CD14-positive monocyte (primary cell): Measurements from ENCODE around the gene MEF2B. TPM values are rescaled to one million over a fixed set of nuclear protein-coding genes. Genes with fewer than 3 reads are reported as not detected.
A peak's percentile ranks its signal among the peaks of the same experiment; 100 is the strongest.

ENCODE experiments used
- DNase-seq, 3 donors: peaks; one replicate each; pipeline ENCODE4 v3.0.0-alpha.2; 2011 to 2022
- H2AFZ ChIP-seq: 2 replicates; pipeline ENCODE4 v1.6.0; 2012; ENCODE audit warnings: mild to moderate bottlenecking, low read depth, low read length, inconsistent platforms; ENCODE audit not compliant: insufficient read depth, poor library complexity, severe bottlenecking
- H3K27ac ChIP-seq, 2 donors: 1 replicate in 1 of 2; 2 replicates in 1 of 2; pipeline ENCODE4 v1.5.1; 2012 to 2013; ENCODE audit warnings: low read length in 2 of 2, control low read depth in 1 of 2, inconsistent platforms in 1 of 2, low read depth in 1 of 2, mild to moderate bottlenecking in 1 of 2
- H3K27me3 ChIP-seq, 2 donors: one replicate each; pipeline versions ENCODE4 v1.6.0 to v1.6.1; 2011 to 2013; ENCODE audit warnings: low read length in 2 of 2; ENCODE audit not compliant: control insufficient read depth in 2 of 2, insufficient read depth in 2 of 2
- H3K36me3 ChIP-seq, 2 donors: replicated peaks in 1 of 2; 1 replicate in 1 of 2; 2 replicates in 1 of 2; pipeline versions ENCODE4 v1.5.1 to v1.6.1; 2012 to 2013; ENCODE audit warnings: low read length in 2 of 2, control low read depth in 1 of 2, inconsistent platforms in 1 of 2, mild to moderate bottlenecking in 1 of 2; ENCODE audit not compliant: insufficient read depth in 2 of 2, control insufficient read depth in 1 of 2
- H3K4me1 ChIP-seq, 2 donors: 1 replicate in 1 of 2; 2 replicates in 1 of 2; pipeline versions ENCODE4 v1.5.1 to v1.6.1; 2012 to 2013; ENCODE audit warnings: low read length in 2 of 2, control low read depth in 1 of 2, inconsistent platforms in 1 of 2, mild to moderate bottlenecking in 1 of 2, moderate library complexity in 1 of 2; ENCODE audit not compliant: insufficient read depth in 2 of 2, control insufficient read depth in 1 of 2
- H3K4me2 ChIP-seq: replicated peaks from 2 replicates; pipeline ENCODE3; 2012; ENCODE audit warnings: low read length, moderate library complexity, mild to moderate bottlenecking; ENCODE audit not compliant: poor library complexity, severe bottlenecking; ENCODE audit errors: extremely low read depth
- H3K4me3 ChIP-seq, 3 experiments: fragments of 200-600 bp in 1 of 3; sonication (generic) in 1 of 3; replicated peaks in 1 of 3; 1 replicate in 2 of 3; 2 replicates in 1 of 3; pipeline ENCODE4 v1.5.1; 2011 to 2013; ENCODE audit warnings: low read length in 3 of 3, mild to moderate bottlenecking in 3 of 3, control low read depth in 2 of 3, low read depth in 2 of 3, inconsistent platforms in 1 of 3, moderate library complexity in 1 of 3
- H3K79me2 ChIP-seq: 2 replicates; pipeline ENCODE4 v1.6.0; 2012; ENCODE audit warnings: mild to moderate bottlenecking, control low read depth, inconsistent platforms, low read length, moderate library complexity; ENCODE audit not compliant: insufficient read depth
- H3K9ac ChIP-seq: 2 replicates; pipeline ENCODE4 v1.6.0; 2017; ENCODE audit warnings: low read length, mild to moderate bottlenecking; ENCODE audit not compliant: insufficient read depth, poor library complexity, severe bottlenecking
- H3K9me3 ChIP-seq, 2 donors: replicated peaks in 1 of 2; 1 replicate in 1 of 2; 2 replicates in 1 of 2; pipeline versions ENCODE4 v1.5.1 to v1.6.1; 2012 to 2013; ENCODE audit warnings: low read length in 2 of 2, control low read depth in 1 of 2; ENCODE audit not compliant: control insufficient read depth in 1 of 2, insufficient read depth in 1 of 2
- H4K20me1 ChIP-seq: 2 replicates; pipeline ENCODE4 v1.6.0; 2012; ENCODE audit warnings: mild to moderate bottlenecking, low read length, control low read depth, moderate library complexity; ENCODE audit not compliant: insufficient read depth
- H3K27ac Mint-ChIP-seq, 7 donors: one replicate each; pipeline ENCODE4 v1.8.0; 2020; ENCODE audit warnings: mild to moderate bottlenecking in 7 of 7, mixed read lengths in 7 of 7, moderate library complexity in 6 of 7, inconsistent platforms in 2 of 7
- H3K27me3 Mint-ChIP-seq, 3 donors: one replicate each; pipeline ENCODE4 v1.8.0; 2021 to 2022; ENCODE audit warnings: low read depth in 3 of 3, mild to moderate bottlenecking in 3 of 3, mixed read lengths in 3 of 3, moderate library complexity in 3 of 3, inconsistent platforms in 1 of 3
- H3K36me3 Mint-ChIP-seq, 2 donors: one replicate each; pipeline ENCODE4 v1.8.0; 2020; ENCODE audit warnings: mixed read lengths in 2 of 2, inconsistent platforms in 1 of 2, mild to moderate bottlenecking in 1 of 2
- H3K4me1 Mint-ChIP-seq: one replicate; pipeline ENCODE4 v1.8.0; 2020; ENCODE audit warnings: mild to moderate bottlenecking, mixed read lengths
- H3K4me3 Mint-ChIP-seq, 2 donors: one replicate each; pipeline ENCODE4 v1.8.0; 2020; ENCODE audit warnings: mild to moderate bottlenecking in 2 of 2, mixed read lengths in 2 of 2, moderate library complexity in 1 of 2
- H3K9me3 Mint-ChIP-seq, 7 donors: one replicate each; pipeline ENCODE4 v1.8.0; 2020 to 2022; ENCODE audit warnings: mixed read lengths in 7 of 7, mild to moderate bottlenecking in 6 of 7, moderate library complexity in 6 of 7, inconsistent platforms in 2 of 7
- CTCF ChIP-seq: fragments of 200-600 bp; IDR thresholded peaks from one replicate; pipeline ENCODE4 v1.8.0; 2022; ENCODE audit warnings: antibody characterized with exemption, mild to moderate bottlenecking
- WGBS: methylation state at CpG from one replicate; pipeline ENCODE4 v1.1.5; 2013; ENCODE audit warnings: missing lambda C conversion rate; ENCODE audit not compliant: insufficient coverage; 5-methylcytosine and 5-hydroxymethylcytosine counted together
- intact Hi-C, 2 donors: fragments of 100-400 bp; cut with micrococcal nuclease; formaldehyde crosslinking; loops; one replicate each; pipeline versions ENCODE4 v1.15.0 to v1.15.1; 2023
- polyA plus RNA-seq, 3 donors: library from polyadenylated mRNA; depleted of rRNA in 1 of 3; unstranded in 2 of 3; stranded (reverse) in 1 of 3; fragments of 300-500 nt in 2 of 3; fragments of >200 nt in 1 of 3; fragmentation: Illumina TruSeq in 2 of 3; gene quantifications; 1 replicate in 2 of 3; 2 replicates in 1 of 3; pipeline ENCODE4 v1.2.3, GENCODE V29; 2012 to 2021

MEF2B gene
- polyA plus RNA-seq, 3 donors: 0.15 to 1.8 (median 0.30) TPM

DNA sequence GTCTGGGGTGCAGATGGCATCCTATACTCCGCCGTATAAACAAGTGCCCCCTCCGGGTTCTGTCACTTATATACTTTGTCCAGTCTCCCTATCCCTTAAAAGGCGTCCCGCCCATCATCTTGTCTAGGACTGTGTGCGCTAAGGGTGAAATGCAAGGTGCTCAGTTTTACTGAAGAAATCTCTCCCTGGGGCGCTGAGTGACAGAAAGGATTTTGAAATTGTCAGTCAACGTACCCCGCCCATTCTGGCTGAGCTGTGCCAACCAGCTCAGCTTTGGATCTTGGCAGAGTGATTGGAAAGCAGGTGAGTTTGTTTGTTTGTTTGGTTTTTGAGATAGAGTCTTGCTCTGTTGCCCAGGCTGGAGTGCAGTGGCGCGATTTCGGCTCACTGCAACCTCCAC lies 27.7 kb downstream of the MEF2B start:
- TF ChIP-seq CTCF: no peak
- intact Hi-C loops: no loop called here
- no peak for DNase-seq
- peaks cover 4 to 7% of the 10 kb centered on the region in 2 donors for H3K36me3 Mint-ChIP-seq
- no peak overlapping the region for H3K4me3 Mint-ChIP-seq
- H2AFZ ChIP-seq: no peak overlapping the region
- H3K4me2 ChIP-seq: no peak overlapping the region
- WGBS: 98% methylated on average over 6 of the region's 12 CpGs
- no peak overlapping the region for H3K4me3 ChIP-seq
- H3K9ac ChIP-seq: no peak overlapping the region
- peaks cover 15 to 20% of the 10 kb centered on the region in 2 donors for H3K4me1 ChIP-seq
- H4K20me1 ChIP-seq: no peaks in the 10 kb centered on the region
- peaks cover 5 to 11% (median 8%) of the 10 kb centered on the region in 3 donors for H3K27me3 Mint-ChIP-seq
- H3K9me3 Mint-ChIP-seq: peaks cover 0 to 3% (median 0%) of the 10 kb centered on the region in 7 donors
- peaks cover 6 to 10% of the 10 kb centered on the region in 2 donors for H3K36me3 ChIP-seq
- H3K4me1 Mint-ChIP-seq: peaks cover 16% of the 10 kb centered on the region
- no peaks in the 10 kb centered on the region for H3K9me3 ChIP-seq
- H3K27me3 ChIP-seq: no peaks in the 10 kb centered on the region
- H3K79me2 ChIP-seq: no peaks in the 10 kb centered on the region
- H3K27ac ChIP-seq: no peak overlapping the region
- peak overlapping the region in 1 of 7 donors; percentile 5 for H3K27ac Mint-ChIP-seq

GRCh38 chr19:19140476-19140875 lies 29.6 kb downstream of the MEF2B start:
- Histone ChIP-seq H3K4me3 (no peak overlapping the region), H3K36me3 (no peaks in the 10 kb centered on the region), H3K27ac (no peak overlapping the region), H3K9me3 (no peaks in the 10 kb centered on the region), H3K9ac (no peak overlapping the region), H3K4me1 (peaks cover 14 to 16% of the 10 kb centered on the region in 2 donors), H3K4me2 (no peak overlapping the region), H4K20me1 (no peaks in the 10 kb centered on the region), H3K27me3 (no peaks in the 10 kb centered on the region), H2AFZ (no peak overlapping the region), H3K79me2 (no peaks in the 10 kb centered on the region)
- Mint-ChIP-seq H3K36me3 (no peaks in the 10 kb centered on the region), H3K9me3 (peaks cover 0 to 2% (median 0%) of the 10 kb centered on the region in 7 donors), H3K4me3 (no peak overlapping the region), H3K27me3 (peaks cover 8 to 11% (median 10%) of the 10 kb centered on the region in 3 donors), H3K4me1 (peaks cover 22% of the 10 kb centered on the region), H3K27ac (no peak overlapping the region)
- intact Hi-C loops: no loop called here
- 73% methylated on average over 4 of the region's 5 CpGs for WGBS
- DNase-seq: no peak
- TF ChIP-seq CTCF: no peak
